ENCODE measurements around the gene EFCAB11. TPM values are rescaled to one million over a fixed set of nuclear protein-coding genes. Genes with fewer than 3 reads are reported as not detected.

The EFCAB11 gene
- total RNA-seq, 4 donors from 2014 or later: 5.4 to 13.2 (median 6.3) TPM

DNA sequence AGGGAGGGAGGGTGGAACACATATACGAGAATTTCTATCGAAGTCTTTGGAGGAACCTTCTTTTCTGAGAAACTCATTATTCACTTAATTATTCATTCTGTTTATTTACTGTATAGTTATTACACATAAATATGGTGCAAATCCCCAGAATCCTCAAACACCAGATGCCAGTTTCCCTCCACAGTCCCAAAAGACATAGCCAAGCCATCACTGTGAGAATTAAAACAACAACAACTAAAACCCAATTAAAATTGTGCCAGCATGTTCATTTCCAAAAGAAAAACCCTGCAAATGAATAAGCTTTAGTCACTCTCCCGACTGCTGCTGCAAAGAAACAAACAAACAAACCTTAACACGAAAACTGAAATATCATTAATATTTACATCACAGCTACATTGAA is 173.5 kb downstream of the EFCAB11 start:
- intact Hi-C loops (cut with DNase I): no loop called here
- Histone ChIP-seq H3K4me3 (replicated peaks in 1 of 3) (no peak overlapping the region), H3K27ac (no peak overlapping the region), H3K36me3 (no peaks in the 10 kb centered on the region), H3K9me3 (no peaks in the 10 kb centered on the region), H3K4me1 (no peaks in the 10 kb centered on the region), H3K27me3 (no peaks in the 10 kb centered on the region)
- no peak for DNase-seq
- no peak for TF ChIP-seq POLR2A (IDR thresholded peaks at IDR 0.05)
- 81 to 93% methylated on average over 4 of the region's 4 CpGs for WGBS, 2 donors

DNA sequence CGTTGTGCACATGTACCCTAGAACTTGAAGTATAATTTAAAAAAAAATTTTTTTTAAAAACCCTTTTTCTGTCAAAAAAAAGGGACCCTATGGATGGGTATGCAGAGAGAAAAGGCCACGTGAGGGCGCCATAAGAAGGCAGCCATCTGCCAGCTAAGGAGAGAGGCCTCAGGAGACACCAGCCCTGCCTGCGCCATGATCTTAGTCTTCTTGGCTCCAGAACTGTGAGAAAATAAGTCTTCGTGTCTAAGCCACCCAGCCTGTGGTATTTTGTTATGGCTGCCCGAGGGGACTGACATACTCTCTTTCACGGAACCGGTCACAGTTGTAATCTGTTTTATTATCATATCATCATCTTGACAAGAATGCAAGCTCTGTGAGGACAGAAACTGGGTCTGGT is 174.8 kb downstream of the EFCAB11 start:
- H3K27ac ChIP-seq: no peak overlapping the region
- no peaks in the 10 kb centered on the region for H3K27me3 ChIP-seq
- H3K4me1 ChIP-seq: no peaks in the 10 kb centered on the region
- no peaks in the 10 kb centered on the region for H3K9me3 ChIP-seq
- TF ChIP-seq, protein P1, sequence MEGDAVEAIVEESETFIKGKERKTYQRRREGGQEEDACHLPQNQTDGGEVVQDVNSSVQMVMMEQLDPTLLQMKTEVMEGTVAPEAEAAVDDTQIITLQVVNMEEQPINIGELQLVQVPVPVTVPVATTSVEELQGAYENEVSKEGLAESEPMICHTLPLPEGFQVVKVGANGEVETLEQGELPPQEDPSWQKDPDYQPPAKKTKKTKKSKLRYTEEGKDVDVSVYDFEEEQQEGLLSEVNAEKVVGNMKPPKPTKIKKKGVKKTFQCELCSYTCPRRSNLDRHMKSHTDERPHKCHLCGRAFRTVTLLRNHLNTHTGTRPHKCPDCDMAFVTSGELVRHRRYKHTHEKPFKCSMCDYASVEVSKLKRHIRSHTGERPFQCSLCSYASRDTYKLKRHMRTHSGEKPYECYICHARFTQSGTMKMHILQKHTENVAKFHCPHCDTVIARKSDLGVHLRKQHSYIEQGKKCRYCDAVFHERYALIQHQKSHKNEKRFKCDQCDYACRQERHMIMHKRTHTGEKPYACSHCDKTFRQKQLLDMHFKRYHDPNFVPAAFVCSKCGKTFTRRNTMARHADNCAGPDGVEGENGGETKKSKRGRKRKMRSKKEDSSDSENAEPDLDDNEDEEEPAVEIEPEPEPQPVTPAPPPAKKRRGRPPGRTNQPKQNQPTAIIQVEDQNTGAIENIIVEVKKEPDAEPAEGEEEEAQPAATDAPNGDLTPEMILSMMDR (IDR thresholded peaks at IDR 0.05): no peak
- TF ChIP-seq POLR2A (IDR thresholded peaks at IDR 0.05): no peak
- intact Hi-C loops (cut with DNase I): no loop called here
- H3K36me3 ChIP-seq: no peaks in the 10 kb centered on the region
- WGBS, 2 donors: 77 to 78% methylated on average over 8 of the region's 8 CpGs
- no peak overlapping the region for H3K4me3 ChIP-seq (replicated peaks in 1 of 3)
- DNase-seq: no peak

DNA sequence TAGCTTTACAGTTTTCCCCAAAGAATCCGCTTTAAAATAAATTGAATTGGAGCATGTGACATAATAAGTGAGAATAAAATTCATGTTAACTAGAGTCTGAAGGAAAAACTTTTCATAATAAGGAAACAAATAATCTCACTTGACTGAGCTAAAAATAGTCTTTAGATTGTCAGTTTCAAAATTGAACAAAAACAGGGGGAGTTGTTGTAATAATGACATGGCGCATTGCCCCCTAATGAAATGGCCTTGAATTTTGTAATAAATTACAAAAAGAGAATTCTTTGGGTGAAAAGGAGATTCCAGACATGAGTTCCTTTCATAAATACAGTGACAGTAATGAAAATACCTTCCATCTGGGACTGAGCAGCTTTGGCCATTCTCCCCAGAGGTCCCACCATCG is 178.6 kb downstream of the EFCAB11 start:
- H3K36me3 ChIP-seq: no peaks in the 10 kb centered on the region
- 91 to 92% methylated on average over 3 of the region's 3 CpGs for WGBS, 2 donors
- H3K4me3 ChIP-seq (replicated peaks in 1 of 3): no peak overlapping the region
- intact Hi-C loops (cut with DNase I): no loop called here
- no peak for TF ChIP-seq POLR2A (IDR thresholded peaks at IDR 0.05)
- TF ChIP-seq, protein P1 (IDR thresholded peaks at IDR 0.05): no peak
- H3K9me3 ChIP-seq: no peaks in the 10 kb centered on the region
- H3K27me3 ChIP-seq: no peaks in the 10 kb centered on the region
- no peaks in the 10 kb centered on the region for H3K4me1 ChIP-seq
- no peak overlapping the region for H3K27ac ChIP-seq
- DNase-seq: no peak

DNA sequence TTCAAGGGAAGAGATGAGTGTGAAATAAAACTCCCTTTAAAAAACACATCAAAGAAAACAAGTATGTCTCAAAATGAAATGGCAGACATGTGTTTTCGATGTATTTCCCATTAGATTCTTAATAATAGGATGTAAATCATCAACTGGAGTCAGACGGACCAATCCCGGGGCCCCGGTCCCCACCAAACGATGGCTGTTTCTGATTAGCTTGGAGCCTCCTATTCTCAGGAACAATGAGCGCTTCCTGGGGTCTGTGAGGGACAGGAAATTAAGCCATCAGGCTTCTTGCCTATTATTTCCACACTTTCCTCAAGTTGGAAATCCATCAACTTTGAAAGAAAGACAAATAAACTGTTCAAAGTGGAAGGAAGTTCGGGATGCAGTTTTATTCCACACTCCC is 179.4 kb downstream of the EFCAB11 start:
- H3K36me3 ChIP-seq: no peaks in the 10 kb centered on the region
- no peak for TF ChIP-seq POLR2A (IDR thresholded peaks at IDR 0.05)
- TF ChIP-seq, protein P1 (IDR thresholded peaks at IDR 0.05): no peak
- 71 to 76% methylated on average over 7 of the region's 7 CpGs for WGBS, 2 donors
- no peaks in the 10 kb centered on the region for H3K27me3 ChIP-seq
- H3K4me3 ChIP-seq (replicated peaks in 1 of 3): no peak overlapping the region
- H3K4me1 ChIP-seq: no peaks in the 10 kb centered on the region
- intact Hi-C loops (cut with DNase I): no loop called here
- H3K27ac ChIP-seq: no peak overlapping the region
- H3K9me3 ChIP-seq: no peaks in the 10 kb centered on the region
- DNase-seq: no peak

DNA sequence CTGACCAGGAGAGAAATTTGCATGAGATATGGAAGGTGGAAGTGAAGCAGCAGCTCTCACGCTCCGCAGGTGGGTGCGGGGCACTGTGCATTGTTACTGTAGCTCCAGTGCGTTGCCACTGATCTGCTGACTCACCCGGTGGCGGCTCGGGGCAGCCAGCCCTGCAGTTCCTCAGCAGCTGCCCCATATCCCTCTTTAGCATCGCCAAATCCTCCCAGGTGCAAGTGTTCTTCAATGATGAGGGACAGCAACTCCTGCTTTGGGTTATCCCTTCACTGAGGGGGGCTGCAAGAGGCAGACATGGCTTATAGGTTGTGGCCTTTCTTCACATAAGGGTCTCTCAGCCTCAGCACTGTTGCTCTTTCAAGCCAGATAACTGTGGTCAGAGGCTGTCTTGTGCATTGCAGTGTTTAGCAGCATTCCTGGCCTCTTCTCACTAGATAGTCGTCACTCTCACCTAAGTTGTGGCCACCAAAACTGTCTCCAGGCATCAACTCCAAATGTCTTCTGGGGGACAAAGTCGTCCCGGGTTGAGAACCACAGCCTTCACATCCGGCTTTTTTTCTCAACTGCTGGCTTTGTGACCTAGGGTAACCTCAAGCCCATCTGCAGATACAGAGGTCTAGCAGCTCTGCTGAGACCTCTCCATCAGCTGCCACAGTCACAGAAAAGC is 180.8 kb downstream of the EFCAB11 start:
- DNase-seq: peak in 1 of 2 donors; percentile 16
- WGBS, 2 donors: 48 to 61% methylated on average over 11 to 12 of the region's 12 CpGs
- intact Hi-C loops (cut with DNase I): no loop called here

More for the DNA sequence above, 180.8 kb downstream of the EFCAB11 start:
- H3K4me1 ChIP-seq: no peaks in the 10 kb centered on the region
- TF ChIP-seq, protein P1 (IDR thresholded peaks at IDR 0.05): no peak
- TF ChIP-seq POLR2A (IDR thresholded peaks at IDR 0.05): no peak
- no peaks in the 10 kb centered on the region for H3K9me3 ChIP-seq
- H3K36me3 ChIP-seq: no peaks in the 10 kb centered on the region
- no peak overlapping the region for H3K4me3 ChIP-seq (replicated peaks in 1 of 3)
- no peaks in the 10 kb centered on the region for H3K27me3 ChIP-seq
- H3K27ac ChIP-seq: no peak overlapping the region

Measured in thyroid gland (tissue), 4 donors.